PFSK-1 (cell line): ENCODE measurements around the gene ENO1.

ENCODE experiments used
- FOXP2 ChIP-seq: optimal IDR thresholded peaks from 2 replicates; pipeline ENCODE3; 2011; ENCODE audit warnings: borderline replicate concordance, control low read depth, inconsistent platforms; ENCODE audit not compliant: insufficient read depth; ENCODE audit errors: extremely low read length, extremely low read depth
- POLR2AphosphoS5 ChIP-seq: IDR thresholded peaks from 2 replicates; pipeline ENCODE4 v1.6.1; 2012; ENCODE audit warnings: low read depth, mild to moderate bottlenecking, control low read depth, low read length, moderate library complexity
- SIN3A ChIP-seq: IDR thresholded peaks from 2 replicates; pipeline ENCODE4 v1.6.1; 2012; ENCODE audit warnings: mild to moderate bottlenecking, low read length, moderate library complexity, borderline replicate concordance; ENCODE audit not compliant: insufficient read depth
- TAF1 ChIP-seq: IDR thresholded peaks from 2 replicates; pipeline ENCODE4 v1.6.1; 2012; ENCODE audit warnings: low read length, control low read depth, borderline replicate concordance; ENCODE audit not compliant: insufficient read depth
- TF ChIP-seq, protein P1 (sequence below), 2 experiments: IDR thresholded peaks; 2 replicates each; pipeline versions ENCODE4 v1.6.1 to v1.8.0; 2011 to 2012; ENCODE audit warnings: low read depth in 2 of 2, low read length in 2 of 2, control low read depth in 1 of 2, inconsistent platforms in 1 of 2, mild to moderate bottlenecking in 1 of 2, moderate library complexity in 1 of 2; ENCODE audit not compliant: insufficient read depth in 1 of 2

The ENO1 gene

DNA sequence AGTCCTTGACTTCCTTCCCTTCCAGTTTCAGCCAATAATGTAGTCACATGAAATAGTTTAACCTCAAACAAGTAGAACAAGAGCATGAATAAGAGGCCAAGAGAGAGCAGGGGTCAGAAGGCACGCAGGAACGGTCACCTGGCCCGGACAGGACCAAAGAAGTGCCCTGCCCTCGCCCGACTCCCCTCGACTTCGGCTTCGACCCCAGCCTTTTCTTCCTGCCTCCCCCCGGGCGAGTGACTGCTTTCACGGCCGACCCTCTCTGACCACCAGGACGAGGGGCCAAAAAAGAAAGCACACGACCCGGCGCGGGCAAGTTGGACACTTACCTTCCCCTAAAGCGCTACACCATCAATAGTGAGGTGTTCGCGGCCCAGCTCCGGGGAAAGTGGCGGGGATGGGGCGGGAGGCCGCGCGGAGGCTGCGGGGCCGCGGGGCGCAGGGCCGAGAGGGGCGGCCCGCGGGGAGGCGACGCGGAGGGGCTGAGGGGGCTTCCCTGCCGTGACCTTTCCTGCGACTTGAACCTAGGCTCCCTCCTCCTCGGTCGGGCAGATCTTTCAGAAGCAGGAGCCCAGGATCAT lies 61.6 kb downstream of the ENO1 start:
- TF ChIP-seq SIN3A (no peak), TAF1 (no peak)

DNA sequence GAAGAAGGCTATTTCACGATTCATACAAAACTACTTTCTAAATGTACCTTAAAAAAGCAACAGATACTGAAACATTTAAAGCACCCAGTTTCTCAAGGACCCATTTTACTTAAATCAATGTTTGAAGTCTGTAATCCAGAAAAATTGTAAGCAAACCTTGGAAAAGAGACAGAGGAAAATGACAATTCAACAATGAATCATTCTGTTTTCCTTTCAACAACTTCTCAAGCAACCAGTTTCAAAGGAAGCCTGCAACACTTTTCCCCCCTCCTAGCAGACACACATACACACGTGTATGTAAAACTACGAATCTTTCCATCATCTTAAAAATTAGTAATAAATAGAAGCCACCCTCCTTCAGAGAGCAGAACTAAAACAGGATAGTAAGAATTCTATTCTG lies 62.2 kb downstream of the ENO1 start:
- TF ChIP-seq, protein P1, sequence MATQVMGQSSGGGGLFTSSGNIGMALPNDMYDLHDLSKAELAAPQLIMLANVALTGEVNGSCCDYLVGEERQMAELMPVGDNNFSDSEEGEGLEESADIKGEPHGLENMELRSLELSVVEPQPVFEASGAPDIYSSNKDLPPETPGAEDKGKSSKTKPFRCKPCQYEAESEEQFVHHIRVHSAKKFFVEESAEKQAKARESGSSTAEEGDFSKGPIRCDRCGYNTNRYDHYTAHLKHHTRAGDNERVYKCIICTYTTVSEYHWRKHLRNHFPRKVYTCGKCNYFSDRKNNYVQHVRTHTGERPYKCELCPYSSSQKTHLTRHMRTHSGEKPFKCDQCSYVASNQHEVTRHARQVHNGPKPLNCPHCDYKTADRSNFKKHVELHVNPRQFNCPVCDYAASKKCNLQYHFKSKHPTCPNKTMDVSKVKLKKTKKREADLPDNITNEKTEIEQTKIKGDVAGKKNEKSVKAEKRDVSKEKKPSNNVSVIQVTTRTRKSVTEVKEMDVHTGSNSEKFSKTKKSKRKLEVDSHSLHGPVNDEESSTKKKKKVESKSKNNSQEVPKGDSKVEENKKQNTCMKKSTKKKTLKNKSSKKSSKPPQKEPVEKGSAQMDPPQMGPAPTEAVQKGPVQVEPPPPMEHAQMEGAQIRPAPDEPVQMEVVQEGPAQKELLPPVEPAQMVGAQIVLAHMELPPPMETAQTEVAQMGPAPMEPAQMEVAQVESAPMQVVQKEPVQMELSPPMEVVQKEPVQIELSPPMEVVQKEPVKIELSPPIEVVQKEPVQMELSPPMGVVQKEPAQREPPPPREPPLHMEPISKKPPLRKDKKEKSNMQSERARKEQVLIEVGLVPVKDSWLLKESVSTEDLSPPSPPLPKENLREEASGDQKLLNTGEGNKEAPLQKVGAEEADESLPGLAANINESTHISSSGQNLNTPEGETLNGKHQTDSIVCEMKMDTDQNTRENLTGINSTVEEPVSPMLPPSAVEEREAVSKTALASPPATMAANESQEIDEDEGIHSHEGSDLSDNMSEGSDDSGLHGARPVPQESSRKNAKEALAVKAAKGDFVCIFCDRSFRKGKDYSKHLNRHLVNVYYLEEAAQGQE (IDR thresholded peaks at IDR 0.05; ENCODE audit: insufficient read depth in 1 of 2, low read depth in 2 of 2, low read length in 2 of 2): no peak
- peak; percentile 59; the same call in 1 of the 2 replicates for TF ChIP-seq SIN3A
- TF ChIP-seq TAF1: no peak
- TF ChIP-seq POLR2AphosphoS5: no peak

DNA sequence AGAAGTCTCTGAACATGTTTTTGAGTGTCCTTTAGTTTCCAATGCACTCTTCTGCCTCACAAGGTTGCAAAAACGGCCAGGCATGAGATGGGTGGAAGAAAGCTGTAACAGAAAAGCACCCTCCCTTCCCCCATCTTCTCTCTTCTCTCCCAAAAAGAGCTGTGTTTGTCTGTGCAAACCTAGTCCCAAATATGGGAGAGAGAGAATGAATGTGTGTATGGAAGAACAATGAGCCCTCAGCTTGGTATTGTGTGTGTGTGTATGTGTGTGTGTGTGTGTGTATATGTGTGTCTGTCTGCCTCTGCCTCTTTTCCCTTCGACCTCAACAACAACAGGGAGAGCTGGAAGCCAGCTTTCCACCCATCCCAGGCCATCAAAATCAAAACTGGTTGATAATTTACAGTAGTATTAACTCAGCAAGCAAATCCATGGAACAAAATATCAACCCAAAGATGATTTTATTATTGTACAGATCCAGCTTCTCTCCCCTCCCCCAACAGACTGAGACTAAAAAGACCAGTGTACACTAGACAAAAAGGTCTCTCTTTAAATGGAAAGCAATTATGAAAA lies 62.8 kb downstream of the ENO1 start:
- TF ChIP-seq POLR2AphosphoS5 (no peak), TAF1 (no peak), FOXP2 (no peak), SIN3A (no peak; the same call in 1 of the 2 replicates)
- TF ChIP-seq, protein P1 (IDR thresholded peaks at IDR 0.05; ENCODE audit: insufficient read depth in 1 of 2, low read depth in 2 of 2, low read length in 2 of 2): no peak

DNA sequence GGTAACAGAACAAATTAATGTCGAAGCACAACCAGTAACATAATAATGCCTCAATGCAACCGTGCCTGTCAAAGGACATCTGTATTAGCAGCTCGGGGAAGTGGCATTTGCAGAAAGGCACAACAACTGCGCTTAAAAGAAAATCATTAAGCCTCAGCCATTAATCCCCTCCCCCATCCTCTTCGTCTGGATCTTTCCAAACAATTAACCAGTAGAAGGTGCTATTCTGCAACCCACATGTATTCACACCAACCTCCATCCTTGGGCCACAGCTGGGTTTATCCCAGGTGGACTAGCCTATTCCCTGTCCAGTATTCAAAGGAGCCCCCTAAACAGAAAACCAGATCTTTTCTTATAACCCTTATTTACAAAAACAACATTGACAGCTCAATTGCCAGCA lies 63.6 kb downstream of the ENO1 start:
- TF ChIP-seq, protein P1 (IDR thresholded peaks at IDR 0.05; ENCODE audit: insufficient read depth in 1 of 2, low read depth in 2 of 2, low read length in 2 of 2): no peak
- TF ChIP-seq TAF1 (no peak), POLR2AphosphoS5 (no peak), SIN3A (0 out of 2 replicates have a peak, but pooled peaks have one; percentile 31), FOXP2 (no peak)

DNA sequence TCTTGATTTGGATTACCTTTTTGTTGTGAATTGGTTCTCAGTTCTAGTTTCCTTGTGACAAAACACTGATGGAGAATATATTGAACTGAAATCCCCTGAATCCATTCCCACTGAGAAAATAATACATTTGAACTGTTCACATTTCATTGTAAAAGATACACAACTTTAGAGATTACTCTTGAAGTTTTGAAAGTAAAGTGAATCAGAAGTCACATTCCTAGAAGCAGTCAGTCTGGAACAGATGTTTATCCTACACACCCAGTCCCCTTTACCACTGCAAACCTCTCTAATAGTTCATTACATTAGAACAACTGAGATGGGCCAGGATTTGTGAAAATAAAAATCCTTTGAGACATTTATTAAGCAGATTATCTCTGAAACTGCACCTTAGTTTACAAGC lies 64.5 kb downstream of the ENO1 start:
- TF ChIP-seq SIN3A (no peak), TAF1 (no peak), FOXP2 (no peak), POLR2AphosphoS5 (no peak)
- TF ChIP-seq, protein P1 (IDR thresholded peaks at IDR 0.05; ENCODE audit: insufficient read depth in 1 of 2, low read depth in 2 of 2, low read length in 2 of 2): no peak
